ENCODE results near the gene VASN.
"Not testable (repeated sequence)": the region's sequence is repeated elsewhere in the genome, so short reads cannot be mapped to it uniquely, and the experiment has no call there.

Gene VASN

DNA sequence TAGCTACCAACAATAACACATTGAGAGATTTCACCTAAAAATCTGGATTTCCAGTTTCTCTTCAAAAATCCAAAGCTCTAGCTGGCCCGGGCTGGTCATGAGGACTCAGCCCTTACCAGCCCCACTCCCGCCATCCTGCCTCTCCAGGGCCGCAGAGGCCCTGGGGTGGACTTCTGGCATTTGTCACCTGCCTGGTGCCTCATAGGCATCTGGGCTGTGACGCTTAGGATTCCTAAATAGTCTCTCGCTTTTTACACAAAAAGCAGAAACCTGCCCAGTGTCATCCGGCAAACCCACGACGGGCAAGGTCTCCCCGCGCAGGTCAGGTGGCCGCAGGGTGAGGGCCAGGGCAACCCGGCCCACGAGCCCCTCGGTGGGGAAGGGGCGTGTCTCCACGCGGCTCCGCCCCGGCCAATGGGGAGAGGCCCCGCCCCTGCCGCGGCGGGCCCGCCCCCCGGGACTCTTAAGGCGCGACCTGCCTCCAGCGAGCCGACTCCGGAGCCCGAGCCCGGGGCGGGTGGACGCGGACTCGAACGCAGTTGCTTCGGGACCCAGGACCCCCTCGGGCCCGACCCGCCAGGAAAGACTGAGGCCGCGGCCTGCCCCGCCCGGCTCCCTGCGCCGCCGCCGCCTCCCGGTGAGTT lies at the start of gene VASN:
Gene VASN (plus strand): TSS at position 492 of the 644 bp plus-strand sequence. CDS start 9,030 bp downstream, outside the sequence.
- peak; percentile 81 for DNase-seq

DNA sequence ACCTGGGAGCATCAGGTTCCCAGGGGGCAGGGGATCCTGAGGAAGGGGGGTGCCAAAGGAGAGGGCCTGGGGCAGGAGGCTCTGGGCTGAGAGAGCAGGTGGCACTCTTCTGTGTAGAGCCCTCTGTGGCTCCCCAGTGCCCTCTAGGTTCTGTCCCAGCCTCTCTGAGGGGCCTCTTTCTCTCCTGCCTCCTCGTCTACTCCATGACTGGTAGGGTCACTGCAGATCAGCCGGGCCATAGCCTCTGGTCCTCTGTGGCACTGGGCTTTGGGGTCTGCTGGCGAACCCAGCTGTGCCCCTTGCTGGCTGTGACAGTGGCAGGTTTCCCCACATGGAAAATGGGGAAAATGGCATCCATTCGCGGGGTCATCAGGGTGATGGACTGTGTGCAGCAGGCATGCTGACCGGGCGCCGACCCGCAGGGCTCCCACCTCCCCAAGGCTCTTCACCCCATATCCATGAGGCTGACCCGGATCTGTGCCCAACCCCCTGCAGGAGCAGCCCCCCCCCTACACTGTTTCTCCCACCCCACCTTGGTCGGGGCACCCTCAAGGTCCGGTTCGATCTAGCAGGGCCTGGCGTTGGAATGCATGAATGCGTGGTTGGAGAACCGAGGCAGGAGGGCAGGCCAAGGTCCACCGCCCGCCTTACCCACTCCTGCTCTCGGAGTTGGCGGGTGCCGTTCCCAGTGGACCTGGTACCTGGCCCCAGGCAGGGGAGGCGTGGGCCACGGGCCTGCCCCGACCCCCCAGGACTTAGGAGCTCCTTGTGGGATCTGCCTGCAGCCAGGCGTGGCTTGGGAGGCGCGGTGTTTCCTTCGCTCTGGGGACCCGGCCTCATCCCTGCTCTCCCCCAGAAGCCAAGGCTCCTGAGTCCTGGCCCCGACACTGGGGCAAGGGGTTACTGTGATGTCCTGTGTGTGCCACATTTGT lies 49.3 kb upstream of the VASN start:
- no peak for DNase-seq

DNA sequence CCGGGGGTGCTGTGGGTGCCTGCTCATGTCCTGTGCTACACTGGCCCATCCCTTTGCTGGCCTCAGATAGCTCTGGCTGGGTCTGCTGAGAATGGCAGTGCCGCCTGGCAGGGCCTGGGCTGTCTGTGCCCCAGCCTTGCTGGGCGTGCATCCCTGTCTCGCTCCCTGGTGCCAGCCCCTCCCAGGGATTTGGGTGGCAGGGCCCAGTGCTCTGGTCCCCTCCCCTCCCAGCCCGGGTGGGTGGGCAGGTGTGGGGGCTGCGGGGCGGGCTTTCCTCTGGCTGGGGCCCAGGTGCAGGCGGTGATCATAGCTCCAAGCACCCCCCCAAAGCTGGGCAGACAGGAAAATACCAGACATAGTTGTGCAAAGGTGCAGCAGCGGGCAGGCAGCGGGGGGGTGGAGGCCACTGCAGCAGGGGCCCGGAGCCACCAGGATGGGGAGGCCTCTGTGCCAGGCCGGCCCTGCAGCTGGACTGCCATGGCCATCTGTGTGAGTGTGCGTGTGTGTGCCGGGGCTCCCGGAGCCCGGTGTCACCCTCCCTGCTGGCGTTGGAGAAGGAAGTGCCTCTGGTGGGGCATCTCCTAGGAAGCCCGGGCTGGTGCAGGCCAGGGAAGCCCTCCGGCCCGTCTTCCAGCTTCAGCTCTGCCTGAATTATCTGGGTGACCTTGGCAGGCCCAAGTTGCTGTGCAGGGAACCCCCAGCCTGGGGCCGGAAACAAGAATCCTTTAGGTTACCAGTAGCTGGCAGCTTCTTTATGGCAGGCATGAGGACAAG lies 48.4 kb upstream of the VASN start:
- no peak for DNase-seq

GRCh38 chr16:4323845-4324488 lies 47.7 kb upstream of the VASN start:
- no peak for DNase-seq

GRCh38 chr16:4324492-4325252 lies 47.0 kb upstream of the VASN start:
- no peak for DNase-seq

DNA sequence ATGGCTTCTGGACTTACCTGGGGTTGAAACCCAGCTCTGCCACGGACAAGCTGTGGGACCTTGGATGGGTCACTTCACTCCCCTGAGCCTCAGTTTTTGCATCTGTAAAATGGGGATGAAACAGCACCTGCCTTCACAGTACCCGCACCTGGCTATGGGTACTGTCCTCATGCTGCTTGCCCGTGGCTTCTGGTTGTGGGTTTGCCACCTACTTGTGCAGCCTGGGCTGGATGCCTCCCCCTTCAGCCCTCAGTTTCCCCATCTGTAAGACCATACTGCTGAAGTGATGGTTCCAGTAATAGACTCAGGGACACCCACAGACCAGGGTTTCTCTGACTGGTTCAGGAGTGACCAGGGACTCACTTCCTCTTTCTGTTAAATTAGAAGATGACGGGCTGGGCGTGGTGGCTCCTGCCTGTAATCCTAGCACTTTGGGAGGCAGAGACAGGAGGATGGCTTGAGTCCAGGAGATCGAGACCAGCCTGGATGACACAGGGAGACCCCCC lies 46.3 kb upstream of the VASN start:
- peak; percentile 66 for DNase-seq

- DNase-seq: peak; percentile 48
Measured at GRCh38 chr16:4327386-4328045, 44.1 kb upstream of the VASN start.

GRCh38 chr16:4328046-4328781 lies 43.4 kb upstream of the VASN start:
- peak; percentile 91 for DNase-seq

DNA sequence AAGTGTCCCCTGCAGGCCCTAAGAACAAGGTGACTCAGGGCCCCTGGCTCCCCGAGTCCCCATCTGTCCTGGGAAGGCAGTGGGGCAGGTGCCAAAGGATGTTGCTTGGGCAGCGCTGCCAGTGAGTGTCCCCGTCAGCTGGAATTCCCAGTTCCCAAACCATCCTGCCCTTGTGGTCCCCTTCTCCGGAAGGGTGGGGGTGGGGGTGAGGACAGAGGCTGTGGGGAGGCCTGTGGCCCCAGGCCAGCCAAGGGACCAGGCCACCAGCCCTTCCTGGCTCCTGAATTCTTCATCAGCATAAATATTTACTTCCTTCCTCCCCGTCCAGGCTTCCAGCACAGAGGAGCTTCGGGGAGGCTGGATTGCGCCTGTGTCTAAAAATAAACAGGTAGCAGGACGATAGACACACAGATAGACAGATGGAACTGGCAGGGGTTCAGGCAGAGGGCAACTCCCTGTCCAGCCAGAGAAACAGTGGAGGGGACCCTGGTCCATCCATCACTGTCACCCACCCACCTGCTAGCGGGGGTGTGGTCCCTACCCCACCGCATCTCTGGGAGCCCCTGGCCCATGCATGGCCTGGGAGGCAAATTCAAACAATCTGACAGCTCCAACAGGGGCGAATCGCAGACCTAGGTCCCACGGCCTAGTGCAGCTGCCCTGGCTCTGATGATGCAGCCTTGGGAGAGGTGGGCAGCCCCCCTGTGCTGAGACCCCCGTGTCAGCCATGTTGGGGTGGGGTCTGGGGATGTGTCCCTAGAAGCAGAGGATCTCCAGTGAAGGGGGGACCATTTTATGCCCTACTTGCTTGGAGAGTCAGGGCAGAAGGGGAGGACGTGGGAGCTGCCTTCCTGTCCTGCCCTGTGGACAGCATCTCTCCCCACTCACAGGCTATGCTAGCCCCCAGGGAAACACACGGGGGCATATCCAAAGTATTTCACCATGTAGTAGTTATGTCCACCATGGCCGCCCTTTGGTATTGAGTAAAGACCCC lies 42.6 kb upstream of the VASN start:
- no peak for DNase-seq

GRCh38 chr16:4330277-4330874 lies 41.3 kb upstream of the VASN start:
- DNase-seq: peak; percentile 80

DNA sequence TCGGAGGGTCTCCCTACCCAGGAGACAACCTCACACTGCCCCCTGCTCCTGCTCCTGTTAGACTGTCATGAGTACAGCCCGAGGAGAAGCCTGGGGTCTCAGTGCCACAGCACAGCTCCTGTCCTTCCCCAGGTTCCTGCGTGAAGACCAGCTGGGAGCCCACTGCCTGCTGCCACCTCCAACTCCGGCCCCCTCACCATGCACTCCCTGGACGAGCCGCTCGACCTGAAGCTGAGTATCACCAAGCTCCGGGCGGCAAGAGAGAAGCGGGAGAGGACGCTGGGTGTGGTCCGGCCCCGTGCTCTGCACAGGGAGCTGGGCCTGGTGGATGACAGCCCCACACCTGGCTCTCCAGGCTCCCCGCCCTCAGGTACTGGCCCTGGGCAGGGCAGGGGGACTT lies 39.6 kb upstream of the VASN start:
- no peak for DNase-seq

DNA sequence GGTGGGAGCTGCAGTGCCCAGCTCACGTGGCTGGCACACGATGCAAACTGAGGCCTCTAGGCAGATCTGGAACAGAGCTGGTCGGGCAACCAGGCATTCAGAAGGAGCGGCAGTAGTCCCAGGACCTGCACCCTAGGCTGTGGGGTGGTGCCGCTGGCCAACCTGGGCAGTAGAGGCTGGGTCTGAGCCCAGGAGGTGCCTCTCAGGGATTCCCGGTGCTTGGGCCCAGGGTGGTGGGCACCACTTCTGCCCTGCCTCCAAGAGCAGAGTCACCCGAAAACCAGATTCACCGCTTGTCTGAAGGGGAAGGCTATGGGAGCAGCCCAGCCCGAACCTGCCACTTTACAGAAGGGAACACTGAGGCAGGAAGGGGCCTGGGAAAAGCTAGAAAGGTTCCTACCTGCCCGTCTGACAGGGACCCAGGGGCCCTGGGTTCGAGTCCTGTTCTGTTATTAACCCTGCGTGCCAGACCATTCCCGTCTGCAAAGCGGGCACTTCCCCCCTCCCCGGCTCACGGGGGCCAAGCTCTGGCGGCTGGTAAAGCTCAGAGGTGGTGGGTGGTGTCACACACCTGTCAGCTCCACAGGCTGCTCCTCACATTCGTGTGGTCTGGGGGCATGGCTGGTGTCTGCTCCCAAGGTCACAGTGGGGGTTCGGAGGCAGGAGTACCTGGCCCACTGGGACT lies 38.9 kb upstream of the VASN start:
- DNase-seq: no peak

DNA sequence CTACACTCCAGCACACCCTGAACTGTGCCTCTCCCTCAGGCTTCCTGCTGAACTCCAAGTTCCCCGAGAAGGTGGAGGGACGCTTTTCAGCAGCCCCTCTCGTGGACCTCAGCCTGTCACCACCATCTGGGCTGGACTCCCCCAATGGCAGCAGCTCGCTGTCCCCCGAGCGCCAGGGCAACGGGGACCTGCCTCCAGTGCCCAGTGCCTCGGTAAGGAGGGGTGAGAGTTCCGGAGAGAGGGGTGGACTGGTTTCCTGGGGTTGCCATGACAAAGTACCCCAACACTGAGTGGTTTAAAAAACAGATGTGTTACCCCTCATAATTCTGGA lies 38.4 kb upstream of the VASN start:
- no peak for DNase-seq

DNA sequence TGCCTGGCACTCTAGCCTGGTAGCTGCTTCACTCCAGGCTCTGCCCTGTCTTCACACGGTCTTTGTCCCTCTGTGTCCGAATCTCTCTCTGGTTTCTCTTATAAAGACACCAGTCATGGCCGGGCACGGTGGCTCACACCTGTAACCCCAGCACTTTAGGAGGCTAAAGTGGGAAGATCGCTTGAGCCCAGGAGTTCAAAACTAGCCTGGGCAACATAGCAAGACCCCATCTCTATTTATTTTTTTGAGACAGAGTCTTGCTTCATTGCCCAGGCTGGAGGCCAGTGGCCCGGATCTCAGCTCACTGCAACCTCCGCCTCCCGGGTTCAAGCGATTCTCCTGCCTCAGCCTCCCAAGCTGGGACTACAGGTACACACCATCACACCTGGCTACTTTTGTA lies 37.9 kb upstream of the VASN start:
- DNase-seq: not testable (repeated sequence)

- DNase-seq: no peak
Measured at GRCh38 chr16:4334724-4335495, 36.7 kb upstream of the VASN start.

DNA sequence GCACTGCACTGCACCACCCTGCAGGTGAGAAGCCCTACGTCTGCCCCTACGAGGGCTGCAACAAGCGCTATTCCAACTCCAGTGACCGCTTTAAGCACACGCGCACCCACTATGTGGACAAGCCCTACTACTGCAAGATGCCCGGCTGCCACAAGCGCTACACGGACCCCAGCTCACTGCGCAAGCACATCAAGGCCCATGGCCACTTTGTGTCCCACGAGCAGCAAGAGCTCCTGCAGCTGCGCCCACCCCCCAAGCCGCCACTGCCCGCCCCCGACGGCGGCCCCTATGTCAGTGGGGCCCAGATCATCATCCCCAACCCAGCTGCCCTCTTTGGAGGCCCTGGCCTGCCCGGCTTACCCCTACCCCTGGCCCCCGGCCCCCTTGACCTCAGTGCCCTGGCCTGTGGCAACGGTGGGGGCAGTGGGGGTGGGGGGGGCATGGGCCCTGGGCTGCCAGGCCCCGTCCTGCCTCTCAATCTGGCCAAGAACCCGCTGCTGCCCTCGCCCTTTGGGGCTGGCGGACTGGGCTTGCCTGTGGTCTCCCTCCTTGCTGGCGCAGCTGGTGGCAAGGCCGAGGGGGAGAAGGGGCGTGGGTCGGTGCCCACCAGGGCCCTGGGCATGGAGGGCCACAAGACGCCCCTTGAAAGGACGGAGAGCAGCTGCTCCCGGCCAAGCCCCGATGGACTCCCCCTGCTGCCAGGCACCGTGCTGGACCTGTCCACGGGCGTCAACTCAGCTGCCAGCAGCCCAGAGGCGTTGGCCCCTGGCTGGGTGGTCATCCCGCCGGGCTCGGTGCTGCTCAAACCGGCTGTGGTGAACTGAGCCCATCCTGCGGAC lies 34.7 kb upstream of the VASN start:
- DNase-seq: no peak

Measured in hematopoietic multipotent progenitor cell treated with erythropoietin and hydrocortisone succinate and interleukin-3 and kit ligand, for 4 days (in vitro differentiated cells).